ENCODE measurements around the gene CUX1.
"Not testable (repeated sequence)": the region's sequence is repeated elsewhere in the genome, so short reads cannot be mapped to it uniquely, and the experiment has no call there.

CUX1 gene

GRCh38 chr7:102021841-102022618 lies 204.6 kb downstream of the CUX1 start:
- DNase-seq = no peak

- DNase-seq = no peak
Observed at GRCh38 chr7:102024005-102024768, 206.8 kb downstream of the CUX1 start.

GRCh38 chr7:102024769-102025391 lies 207.5 kb downstream of the CUX1 start:
- DNase-seq = no peak

- not testable (repeated sequence) for DNase-seq
Observed at GRCh38 chr7:102025777-102026176, 208.4 kb downstream of the CUX1 start.

GRCh38 chr7:102028206-102028826 lies 210.9 kb downstream of the CUX1 start:
- DNase-seq = no peak

- no peak for DNase-seq
Observed at GRCh38 chr7:102029616-102030015, 212.2 kb downstream of the CUX1 start.

- DNase-seq = no peak
Observed at GRCh38 chr7:102030696-102031095, 213.3 kb downstream of the CUX1 start.

GRCh38 chr7:102036958-102037357 lies 219.5 kb downstream of the CUX1 start:
- DNase-seq = no peak

- no peak for DNase-seq
Observed at GRCh38 chr7:102039706-102040105, 222.3 kb downstream of the CUX1 start.

GRCh38 chr7:102040569-102040968 lies 223.1 kb downstream of the CUX1 start:
- DNase-seq = no peak

GRCh38 chr7:102042016-102042656 lies 224.7 kb downstream of the CUX1 start:
- DNase-seq = no peak

- DNase-seq = not testable (repeated sequence)
Observed at GRCh38 chr7:102042796-102043195, 225.4 kb downstream of the CUX1 start.

GRCh38 chr7:102044641-102044983 lies 227.2 kb downstream of the CUX1 start:
- DNase-seq = no peak

GRCh38 chr7:102044984-102045673 lies 227.7 kb downstream of the CUX1 start:
- no peak for DNase-seq

- no peak for DNase-seq
Observed at GRCh38 chr7:102045681-102046372, 228.4 kb downstream of the CUX1 start.

- no peak for DNase-seq
Observed at GRCh38 chr7:102046373-102047117, 229.1 kb downstream of the CUX1 start.

- no peak for DNase-seq
Observed at GRCh38 chr7:102047167-102047566, 229.7 kb downstream of the CUX1 start.

- DNase-seq = no peak
Observed at GRCh38 chr7:102049765-102050164, 232.3 kb downstream of the CUX1 start.

GRCh38 chr7:102050864-102051460 lies 233.5 kb downstream of the CUX1 start:
- no peak for DNase-seq

- DNase-seq = not testable (repeated sequence)
Observed at GRCh38 chr7:102051736-102052135, 234.3 kb downstream of the CUX1 start.
